ENCODE results near the gene NR6A1.

The NR6A1 gene

GRCh38 chr9:124688238-124688904 lies 82.7 kb downstream of the NR6A1 start:
- no peak for DNase-seq (ENCODE audit: low spot score)

DNA sequence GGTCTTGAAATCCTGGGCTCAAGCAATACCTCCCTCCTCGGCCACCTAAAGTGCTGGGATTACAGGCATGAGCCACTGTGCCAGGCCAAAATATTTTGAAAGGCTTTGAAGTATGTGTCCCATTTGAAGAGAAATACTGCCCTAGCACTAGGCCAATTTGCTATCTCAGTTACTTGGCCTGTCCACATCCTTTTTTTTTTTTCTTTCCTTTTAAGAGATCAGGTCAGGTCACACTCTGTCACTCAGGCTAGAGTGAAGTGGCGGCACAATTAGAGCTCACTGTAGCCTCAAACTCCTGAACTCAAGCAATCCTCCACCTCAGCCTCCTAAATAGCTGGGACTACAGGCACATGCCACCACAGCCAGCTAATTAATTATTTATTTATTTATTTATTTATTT lies 84.2 kb downstream of the NR6A1 start:
- DNase-seq (ENCODE audit: low spot score): no peak

DNA sequence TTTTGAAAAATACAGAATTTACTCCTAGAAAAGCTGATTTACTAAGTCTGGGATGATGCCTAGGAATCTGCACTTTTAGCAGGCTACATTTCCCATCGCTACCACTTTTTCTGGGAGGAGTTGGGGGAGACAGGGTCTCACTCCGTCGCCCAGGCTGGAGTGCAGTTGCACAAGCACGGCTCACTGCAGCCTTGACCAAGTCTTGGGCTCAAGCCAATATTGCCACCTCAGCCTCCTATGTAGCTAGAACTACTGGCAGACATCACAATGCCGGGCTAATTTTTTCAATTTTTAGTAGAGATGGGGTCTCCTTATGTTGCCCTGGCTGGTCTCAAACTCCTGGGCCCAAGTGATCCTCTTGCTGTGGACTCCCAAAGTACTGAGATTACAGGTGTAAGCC lies 85.9 kb downstream of the NR6A1 start:
- no peak for DNase-seq (ENCODE audit: low spot score)

DNA sequence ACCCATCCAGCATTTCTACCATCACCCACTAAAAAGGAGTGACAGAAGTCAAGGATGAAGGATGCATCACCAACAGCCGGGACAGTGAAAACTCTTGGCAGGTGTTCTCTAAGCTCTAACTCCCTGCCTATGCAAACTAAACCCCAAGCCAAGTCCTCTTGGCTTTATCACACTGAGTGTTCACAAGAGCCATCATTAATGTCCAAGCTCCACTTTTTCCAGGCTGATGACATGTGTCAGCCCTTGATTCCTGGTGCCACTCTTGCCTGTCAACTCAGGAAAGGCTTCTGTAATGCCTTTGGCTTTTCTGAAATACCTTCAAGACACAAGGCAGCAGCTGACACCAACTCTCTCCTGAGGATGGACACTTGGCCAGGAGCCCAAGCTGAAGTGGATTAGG lies 86.9 kb downstream of the NR6A1 start:
- DNase-seq (ENCODE audit: low spot score): no peak

DNA sequence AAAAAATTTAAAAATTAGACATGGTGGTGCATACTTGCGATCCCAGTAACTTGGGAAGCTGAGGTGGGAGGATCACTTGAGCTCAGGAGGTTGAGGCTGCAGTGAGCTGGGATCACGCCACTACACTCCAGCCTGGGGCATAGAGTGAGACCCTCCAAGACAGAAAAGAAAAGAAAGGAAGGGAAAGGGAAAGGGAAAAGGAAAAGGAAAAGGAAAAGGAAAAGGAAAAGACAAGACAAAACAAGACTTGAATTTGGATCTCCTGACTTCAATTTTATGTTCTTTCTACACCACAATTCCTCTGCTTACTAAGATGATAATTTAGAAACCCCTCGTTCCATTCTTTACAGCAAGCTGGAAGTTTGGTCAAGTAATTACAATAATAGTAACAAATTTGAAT lies 88.1 kb downstream of the NR6A1 start:
- no peak for DNase-seq (ENCODE audit: low spot score)

DNA sequence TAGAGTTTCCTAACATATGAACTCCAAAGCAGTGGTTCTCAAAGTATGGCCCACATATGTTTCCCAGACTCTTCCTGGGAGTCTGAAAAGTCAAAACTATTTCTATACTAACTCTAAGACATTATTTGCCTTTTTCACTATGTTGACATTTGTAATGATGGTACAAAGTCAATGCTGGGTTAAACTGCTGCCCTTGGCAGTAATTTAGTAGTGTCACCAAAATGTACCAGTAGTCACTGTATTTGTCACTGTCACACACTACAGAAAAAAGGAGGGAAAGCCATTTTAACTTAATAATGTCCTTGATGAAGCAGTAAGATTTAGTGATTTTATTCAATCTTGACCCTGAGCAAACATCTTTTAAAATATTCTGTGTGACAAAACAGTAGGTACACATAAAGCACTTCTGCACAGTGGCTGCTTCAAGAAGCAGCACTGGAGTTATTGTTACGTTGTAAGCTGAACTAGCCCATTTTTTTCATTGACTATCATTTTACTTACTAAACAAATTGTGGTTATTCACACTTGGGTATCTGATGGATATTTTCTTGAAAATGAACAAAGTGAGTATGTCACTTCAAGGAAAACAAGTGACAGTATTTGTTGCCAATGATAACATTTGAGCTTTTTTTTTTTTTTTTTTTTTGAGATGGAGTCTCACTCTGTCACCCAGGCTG lies 90.3 kb downstream of the NR6A1 start:
- no peak for DNase-seq (ENCODE audit: low spot score)

- no peak for DNase-seq (ENCODE audit: low spot score)
Observed at GRCh38 chr9:124680049-124680448, 91.1 kb downstream of the NR6A1 start.

GRCh38 chr9:124676159-124676551 lies 95.0 kb downstream of the NR6A1 start:
- DNase-seq (ENCODE audit: low spot score): no peak

DNA sequence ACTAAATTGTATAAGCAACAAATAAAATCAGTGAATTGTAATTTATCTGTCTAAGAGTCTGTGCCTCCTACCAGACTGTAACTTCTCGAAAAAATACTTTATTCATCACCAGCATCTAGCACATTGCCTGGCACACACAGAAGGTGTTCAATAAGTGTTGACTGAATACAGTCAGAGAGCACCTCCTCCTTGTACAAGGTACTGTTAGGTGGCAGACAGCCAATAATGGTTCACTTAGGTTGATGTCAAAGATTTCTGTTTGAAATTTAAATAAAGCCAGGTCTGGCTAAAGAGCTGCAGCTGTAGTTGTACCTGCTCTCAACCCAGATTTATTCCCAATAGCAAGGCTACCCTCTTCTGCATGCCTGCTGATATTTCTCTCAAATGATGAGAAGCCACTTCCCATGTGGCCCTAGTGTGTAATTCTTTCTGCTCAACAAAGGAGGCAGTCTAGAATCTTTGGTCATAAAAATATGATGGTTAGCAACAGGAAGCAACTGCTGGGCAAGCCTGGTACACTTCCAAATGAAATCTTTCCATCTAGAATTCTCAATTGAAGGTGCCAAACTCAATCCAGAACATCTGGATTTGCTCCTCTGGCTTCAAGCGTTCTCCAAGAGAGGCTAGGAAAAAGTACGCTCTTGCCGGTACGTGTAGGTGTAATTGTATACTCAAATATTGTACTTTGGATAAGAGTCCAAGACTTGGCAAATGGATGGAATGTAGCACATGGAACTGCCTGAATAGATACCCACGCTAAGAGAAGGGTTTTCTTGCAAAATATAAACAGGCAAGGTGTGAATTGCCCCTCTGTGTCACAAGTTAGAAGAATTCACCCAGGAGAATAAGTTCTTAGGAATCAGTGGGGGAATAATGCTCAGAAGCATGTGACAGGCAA lies 95.6 kb downstream of the NR6A1 start:
- DNase-seq (ENCODE audit: low spot score): no peak

GRCh38 chr9:124674651-124675050 lies 96.5 kb downstream of the NR6A1 start:
- no peak for DNase-seq (ENCODE audit: low spot score)

DNA sequence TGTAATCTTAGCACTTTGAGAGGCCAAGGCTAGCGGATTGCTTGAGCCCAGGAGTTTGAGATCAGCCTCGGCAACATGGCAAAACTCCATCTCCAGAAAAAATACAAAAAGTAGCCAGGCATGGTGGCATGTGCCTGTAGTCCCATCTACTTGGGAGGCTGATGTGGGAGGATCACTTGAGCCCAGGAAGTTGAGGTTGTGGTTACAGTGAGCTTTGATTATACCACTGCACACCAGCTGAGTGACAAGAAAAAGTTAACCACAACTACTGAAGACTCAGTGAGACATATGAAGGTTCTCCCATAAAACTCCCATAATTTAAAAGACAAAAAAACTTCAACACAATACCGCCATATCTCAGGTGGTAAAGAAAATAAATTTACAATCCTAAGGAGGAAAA lies 98.0 kb downstream of the NR6A1 start:
- DNase-seq (ENCODE audit: low spot score): no peak

GRCh38 chr9:124671861-124672260 lies 99.2 kb downstream of the NR6A1 start:
- no peak for DNase-seq (ENCODE audit: low spot score)

DNA sequence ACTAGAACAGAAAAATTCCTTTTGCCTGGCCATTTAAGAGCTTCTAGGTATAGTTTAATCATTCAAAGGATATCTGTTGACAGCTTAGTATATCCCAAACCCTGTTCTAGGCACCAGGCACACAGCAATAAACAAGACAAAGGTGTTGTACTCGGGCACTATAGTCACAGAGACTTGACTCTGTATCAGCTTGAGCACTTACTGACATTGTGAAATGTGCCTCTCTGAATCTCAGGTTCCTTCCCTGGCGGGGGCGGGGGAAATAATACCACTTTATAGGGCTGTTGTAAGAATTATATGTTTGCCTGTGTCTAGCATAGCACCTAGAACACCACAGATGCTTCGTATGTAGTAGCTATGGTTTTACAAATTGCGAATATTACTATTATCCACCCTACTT lies 104.5 kb downstream of the NR6A1 start:
- DNase-seq (ENCODE audit: low spot score): no peak

DNA sequence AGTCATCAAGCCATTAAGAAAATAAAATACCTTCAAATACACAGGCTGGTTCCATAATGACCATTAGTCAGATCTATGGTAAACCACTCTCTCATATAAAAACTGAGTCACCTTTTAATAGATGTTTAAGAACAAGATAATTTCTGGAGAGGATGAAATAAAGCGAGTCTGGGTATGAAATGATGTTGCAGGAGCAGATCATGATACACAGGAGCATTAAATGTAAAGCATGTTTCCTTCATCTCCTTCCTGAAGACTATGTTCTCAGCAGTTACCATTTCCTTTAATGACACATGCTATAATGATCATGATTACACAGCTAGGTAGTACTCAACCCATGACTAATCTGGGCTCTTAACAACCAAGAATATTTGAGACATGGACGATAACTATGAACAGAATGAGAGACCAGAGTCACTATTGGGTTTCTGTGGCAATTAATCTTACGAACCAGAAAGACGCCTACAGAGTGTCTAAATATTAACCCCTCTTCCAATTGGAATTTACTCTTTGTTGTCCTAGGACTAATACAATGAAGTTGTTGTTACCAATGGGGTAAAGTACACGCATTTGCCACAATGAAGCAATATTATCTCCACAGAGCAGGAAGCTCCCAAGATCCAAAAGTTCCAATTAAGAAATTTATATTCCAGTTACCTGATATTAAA lies 105.6 kb downstream of the NR6A1 start:
- DNase-seq (ENCODE audit: low spot score): no peak

DNA sequence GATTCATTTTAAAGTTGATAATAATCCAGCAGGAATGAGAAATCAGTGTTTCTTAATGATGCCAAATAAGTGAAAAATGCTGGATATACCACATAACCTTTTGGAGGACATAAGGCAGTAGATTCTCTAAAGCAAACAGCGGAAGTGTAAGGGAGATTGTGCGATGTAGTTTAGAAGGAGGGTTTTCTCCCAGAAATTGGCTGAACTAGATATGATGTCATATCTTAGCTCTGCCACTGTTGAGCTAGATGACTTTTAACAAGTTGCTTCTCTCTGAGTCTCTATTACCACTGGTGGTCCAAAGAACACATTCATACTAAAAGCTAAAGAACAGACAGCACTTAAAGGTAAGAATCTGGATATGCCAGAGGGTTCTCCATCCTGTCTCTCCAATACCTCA lies 107.0 kb downstream of the NR6A1 start:
- DNase-seq (ENCODE audit: low spot score): no peak

- DNase-seq (ENCODE audit: low spot score): no peak
Observed at GRCh38 chr9:124663046-124663961, 107.8 kb downstream of the NR6A1 start.

DNA sequence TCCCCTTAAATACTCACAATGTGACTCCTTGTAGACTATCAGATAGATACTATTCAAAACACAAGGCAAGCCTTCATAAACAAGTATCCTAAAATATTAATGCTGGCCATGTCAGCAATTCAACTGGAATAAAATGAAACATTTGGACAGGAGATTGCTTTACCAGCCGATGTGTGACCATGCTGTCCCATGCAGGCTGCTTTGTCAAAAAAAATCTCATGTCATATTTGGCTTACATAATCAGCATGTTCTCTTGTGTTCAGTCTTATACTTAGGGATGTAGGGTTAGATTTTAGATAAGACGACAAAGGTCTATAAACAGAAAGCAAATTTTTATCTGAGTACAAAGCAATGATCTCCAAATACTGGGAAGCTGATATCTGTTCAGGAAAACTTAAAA lies 108.5 kb downstream of the NR6A1 start:
- no peak for DNase-seq (ENCODE audit: low spot score)

GRCh38 chr9:124661271-124661670 lies 109.8 kb downstream of the NR6A1 start:
- DNase-seq (ENCODE audit: low spot score): no peak

DNA sequence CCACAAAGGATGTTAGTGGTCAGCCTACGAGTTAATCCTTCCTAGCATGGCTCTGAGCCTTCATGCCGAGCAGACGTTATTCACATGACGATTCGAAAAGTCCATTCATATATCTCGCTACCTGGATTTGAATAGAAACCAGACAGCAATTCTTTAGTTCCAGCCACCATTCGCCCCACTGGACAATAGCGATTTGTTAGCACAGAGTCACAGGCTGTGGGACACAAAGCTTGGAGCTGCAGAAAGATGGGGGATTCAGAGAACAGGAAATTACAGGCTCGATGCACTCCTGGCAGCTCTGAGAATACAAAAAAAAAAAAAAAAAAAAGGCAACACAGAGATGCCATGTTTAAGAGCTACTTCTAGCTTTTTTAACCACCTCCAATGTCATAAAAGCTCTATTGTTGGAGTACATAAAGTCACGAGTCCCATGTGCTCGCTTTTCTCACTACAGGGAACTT lies 110.7 kb downstream of the NR6A1 start:
- DNase-seq (ENCODE audit: low spot score): no peak

DNA sequence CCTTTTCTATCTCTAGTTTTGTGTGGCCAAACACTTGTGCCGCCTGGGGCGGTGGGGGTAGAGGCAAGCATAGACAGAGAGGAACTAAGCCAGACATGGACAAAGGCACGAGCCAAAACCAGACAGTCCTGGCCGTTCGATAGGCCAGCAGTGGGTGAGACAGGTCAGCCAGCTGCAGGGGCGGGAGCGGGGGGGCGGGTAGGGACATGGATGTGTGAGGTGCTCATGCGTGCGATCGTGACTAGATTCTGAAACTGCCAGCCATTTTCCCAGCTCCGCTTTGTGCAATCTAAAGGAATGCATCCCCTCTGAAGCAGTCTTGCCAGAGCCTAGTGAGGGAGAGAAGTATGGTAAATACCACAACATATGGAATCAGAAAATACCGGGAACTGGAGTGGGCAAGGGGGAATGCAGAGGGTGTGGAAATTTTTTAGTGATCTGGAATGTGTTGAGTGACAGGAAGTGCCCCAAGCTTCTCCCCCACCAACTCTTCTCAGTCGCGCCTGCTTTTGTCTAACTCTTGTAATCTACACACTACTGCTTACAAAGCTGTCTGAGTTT lies 111.9 kb downstream of the NR6A1 start:
- peak; percentile 44 for DNase-seq (ENCODE audit: low spot score)

Data from HuH-7.5 (cell line).